Hepatocyte (in vitro differentiated cells): ENCODE data around the gene MRRF. TPM values are rescaled to one million over a fixed set of nuclear protein-coding genes. Genes with fewer than 3 reads are reported as not detected.

Experiments
- DNase-seq: peaks from one replicate; pipeline ENCODE4 v3.0.0-alpha.2; 2016; ENCODE audit warnings: low spot score
- H2AFZ ChIP-seq: fragments of 200-600 bp; sonication (generic); 2 replicates; pipeline ENCODE4 v1.6.0; 2016; ENCODE audit warnings: antibody characterized with exemption, mild to moderate bottlenecking
- H3K27ac ChIP-seq: fragments of 200-600 bp; sonication (generic); 2 replicates; pipeline ENCODE4 v1.5.1; 2016; ENCODE audit warnings: mild to moderate bottlenecking
- H3K27me3 ChIP-seq: fragments of 200-600 bp; sonication (generic); 2 replicates; pipeline ENCODE4 v1.6.1; 2016
- H3K36me3 ChIP-seq: fragments of 200-600 bp; sonication (generic); replicated peaks from 2 replicates; pipeline ENCODE4 v1.5.1; 2016; ENCODE audit warnings: low read depth; ENCODE audit not compliant: insufficient read depth
- H3K4me1 ChIP-seq: fragments of 200-600 bp; sonication (generic); 2 replicates; pipeline ENCODE4 v1.5.1; 2016; ENCODE audit warnings: mild to moderate bottlenecking, moderate library complexity; ENCODE audit not compliant: insufficient read depth
- H3K4me2 ChIP-seq: fragments of 200-600 bp; sonication (generic); 2 replicates; pipeline ENCODE4 v1.6.0; 2016
- H3K4me3 ChIP-seq: fragments of 200-600 bp; sonication (generic); 2 replicates; pipeline ENCODE4 v1.5.1; 2016; ENCODE audit warnings: mild to moderate bottlenecking
- H3K79me2 ChIP-seq: fragments of 200-600 bp; sonication (generic); 2 replicates; pipeline ENCODE4 v1.6.0; 2017; ENCODE audit warnings: mild to moderate bottlenecking
- H3K9me2 ChIP-seq: fragments of 200-600 bp; sonication (generic); replicated peaks from 2 replicates; pipeline ENCODE4 v1.6.0; 2017; ENCODE audit warnings: mild to moderate bottlenecking; ENCODE audit not compliant: insufficient read depth
- H3K9me3 ChIP-seq: fragments of 200-600 bp; sonication (generic); 2 replicates; pipeline ENCODE4 v1.5.1; 2016; ENCODE audit warnings: low read depth, mild to moderate bottlenecking
- H4K20me1 ChIP-seq: fragments of 200-600 bp; sonication (generic); 2 replicates; pipeline ENCODE4 v1.6.0; 2016; ENCODE audit warnings: mild to moderate bottlenecking; ENCODE audit not compliant: insufficient read depth, poor library complexity, severe bottlenecking
- EZH2 ChIP-seq: fragments of 200-600 bp; sonication (generic); IDR thresholded peaks from 2 replicates; pipeline ENCODE4 v1.6.1; 2016; ENCODE audit warnings: antibody characterized with exemption, mild to moderate bottlenecking, borderline replicate concordance
- EZH2phosphoT487 ChIP-seq: fragments of 200-600 bp; sonication (generic); IDR thresholded peaks from one replicate; pipeline ENCODE4 v1.6.1; 2018; ENCODE audit warnings: antibody characterized with exemption, mild to moderate bottlenecking, low read depth, moderate library complexity; ENCODE audit not compliant: unreplicated experiment, severe bottlenecking
- WGBS: methylation state at CpG from one replicate; pipeline ENCODE4 v1.1.6; 2016; ENCODE audit warnings: low lambda C conversion rate; ENCODE audit errors: missing lambda C conversion rate; 5-methylcytosine and 5-hydroxymethylcytosine counted together
- polyA plus RNA-seq: library from polyadenylated mRNA; unstranded; fragments of >200 nt; fragmentation: Nextera tagmentation; extraction: Ambion mirVana; gene quantifications from 2 replicates; pipeline ENCODE4 v1.2.1, GENCODE V29; 2016
- total RNA-seq: library from RNA; depleted of rRNA; stranded (reverse); fragments of >200 nt; gene quantifications from 2 replicates; pipeline ENCODE4 v1.2.3, GENCODE V29; 2014
- TF ChIP-seq, protein P1 (sequence below): fragments of 200-600 bp; sonication (generic); IDR thresholded peaks from 2 replicates; pipeline ENCODE4 v1.5.1; 2016; ENCODE audit warnings: antibody characterized with exemption, mild to moderate bottlenecking; ENCODE audit not compliant: poor library complexity

The MRRF gene
- total and polyA plus RNA-seq, 2 experiments from 2014 or later, result 26.8 to 32.9 TPM

- H3K79me2 ChIP-seq, result no peaks in the 10 kb centered on the region
- H3K27ac ChIP-seq, result no peak overlapping the region
- H3K9me2 ChIP-seq, result no peaks in the 10 kb centered on the region
- TF ChIP-seq, protein P1, sequence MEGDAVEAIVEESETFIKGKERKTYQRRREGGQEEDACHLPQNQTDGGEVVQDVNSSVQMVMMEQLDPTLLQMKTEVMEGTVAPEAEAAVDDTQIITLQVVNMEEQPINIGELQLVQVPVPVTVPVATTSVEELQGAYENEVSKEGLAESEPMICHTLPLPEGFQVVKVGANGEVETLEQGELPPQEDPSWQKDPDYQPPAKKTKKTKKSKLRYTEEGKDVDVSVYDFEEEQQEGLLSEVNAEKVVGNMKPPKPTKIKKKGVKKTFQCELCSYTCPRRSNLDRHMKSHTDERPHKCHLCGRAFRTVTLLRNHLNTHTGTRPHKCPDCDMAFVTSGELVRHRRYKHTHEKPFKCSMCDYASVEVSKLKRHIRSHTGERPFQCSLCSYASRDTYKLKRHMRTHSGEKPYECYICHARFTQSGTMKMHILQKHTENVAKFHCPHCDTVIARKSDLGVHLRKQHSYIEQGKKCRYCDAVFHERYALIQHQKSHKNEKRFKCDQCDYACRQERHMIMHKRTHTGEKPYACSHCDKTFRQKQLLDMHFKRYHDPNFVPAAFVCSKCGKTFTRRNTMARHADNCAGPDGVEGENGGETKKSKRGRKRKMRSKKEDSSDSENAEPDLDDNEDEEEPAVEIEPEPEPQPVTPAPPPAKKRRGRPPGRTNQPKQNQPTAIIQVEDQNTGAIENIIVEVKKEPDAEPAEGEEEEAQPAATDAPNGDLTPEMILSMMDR, result no peak
- TF ChIP-seq EZH2 (no peak), EZH2phosphoT487 (no peak)
- H3K36me3 ChIP-seq, result no peaks in the 10 kb centered on the region
- H3K9me3 ChIP-seq, result no peaks in the 10 kb centered on the region
- no peaks in the 10 kb centered on the region for H4K20me1 ChIP-seq
- H3K27me3 ChIP-seq, result peaks cover 42% of the 10 kb centered on the region
- H3K4me2 ChIP-seq, result no peak overlapping the region
- H3K4me3 ChIP-seq, result no peak overlapping the region
- WGBS, result 76% methylated on average over 3 of the region's 3 CpGs
- H3K4me1 ChIP-seq, result no peaks in the 10 kb centered on the region
- no peak overlapping the region for H2AFZ ChIP-seq
- DNase-seq, result no peak
These were observed 74.3 kb downstream of the MRRF start for GRCh38 chr9:122338994-122339393.

DNA sequence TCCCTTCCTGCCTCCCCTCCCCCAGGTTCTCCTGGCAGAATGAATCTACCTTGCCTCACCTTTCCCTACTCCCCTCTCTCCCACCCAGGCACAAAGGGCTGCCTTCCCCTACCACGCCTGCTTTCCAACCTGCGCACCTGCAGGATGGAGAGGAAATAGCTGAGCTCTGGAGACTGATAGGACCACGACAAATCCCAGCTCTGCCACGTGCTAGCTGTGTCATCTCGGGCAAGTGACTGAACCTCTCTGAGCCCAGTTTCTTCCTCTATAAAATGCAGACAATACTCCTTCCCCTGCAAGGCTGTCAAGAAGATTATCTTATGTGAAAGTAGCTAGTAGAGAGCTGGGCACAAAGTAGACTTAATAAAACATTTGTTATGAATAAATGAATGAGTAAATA, 74.9 kb downstream of the MRRF start:
- H2AFZ ChIP-seq, result no peak overlapping the region
- WGBS, result 85% methylated on average over 5 of the region's 5 CpGs
- H3K4me2 ChIP-seq, result no peak overlapping the region
- H3K79me2 ChIP-seq, result no peaks in the 10 kb centered on the region
- TF ChIP-seq, protein P1, result no peak
- no peak for TF ChIP-seq EZH2phosphoT487
- TF ChIP-seq EZH2, result no peak
- no peaks in the 10 kb centered on the region for H3K36me3 ChIP-seq
- DNase-seq, result no peak
- no peaks in the 10 kb centered on the region for H3K4me1 ChIP-seq
- H3K4me3 ChIP-seq, result no peak overlapping the region
- no peak overlapping the region for H3K27ac ChIP-seq
- H3K9me3 ChIP-seq, result no peaks in the 10 kb centered on the region
- H4K20me1 ChIP-seq, result no peaks in the 10 kb centered on the region
- H3K9me2 ChIP-seq, result no peaks in the 10 kb centered on the region
- peaks cover 42% of the 10 kb centered on the region for H3K27me3 ChIP-seq

GRCh38 chr9:122340161-122340560, 75.5 kb downstream of the MRRF start:
- Histone ChIP-seq H3K79me2 (no peaks in the 10 kb centered on the region), H3K9me3 (no peaks in the 10 kb centered on the region), H3K4me2 (no peak overlapping the region), H3K4me1 (no peaks in the 10 kb centered on the region), H3K9me2 (no peaks in the 10 kb centered on the region), H2AFZ (no peak overlapping the region), H3K27me3 (peaks cover 42% of the 10 kb centered on the region), H3K27ac (no peak overlapping the region), H3K4me3 (no peak overlapping the region), H3K36me3 (no peaks in the 10 kb centered on the region), H4K20me1 (no peaks in the 10 kb centered on the region)
- TF ChIP-seq EZH2phosphoT487 (no peak), EZH2 (no peak)
- TF ChIP-seq, protein P1, result no peak
- WGBS, result 71% methylated on average over 6 of the region's 6 CpGs
- no peak for DNase-seq
